SK-N-SH (cell line): ENCODE data around the gene UBE3C.

Experiments
- NRF1 ChIP-seq: IDR thresholded peaks from 2 replicates; pipeline ENCODE4 v1.6.1; 2012; ENCODE audit warnings: low read depth, mild to moderate bottlenecking, low read length
- TAF1 ChIP-seq: IDR thresholded peaks from 2 replicates; pipeline ENCODE4 v1.6.1; 2012; ENCODE audit warnings: low read depth, mild to moderate bottlenecking, low read length, moderate library complexity, borderline replicate concordance

- TF ChIP-seq TAF1: no peak
- TF ChIP-seq NRF1: no peak
Measured at GRCh38 chr7:157152391-157152937, 13.7 kb downstream of the UBE3C start.
